ENCODE data around the gene LAMP2.
A peak's percentile ranks its signal among the peaks of the same experiment; 100 is the strongest.
"Not testable (repeated sequence)": the region's sequence is repeated elsewhere in the genome, so short reads cannot be mapped to it uniquely, and the experiment has no call there.

LAMP2 gene

DNA sequence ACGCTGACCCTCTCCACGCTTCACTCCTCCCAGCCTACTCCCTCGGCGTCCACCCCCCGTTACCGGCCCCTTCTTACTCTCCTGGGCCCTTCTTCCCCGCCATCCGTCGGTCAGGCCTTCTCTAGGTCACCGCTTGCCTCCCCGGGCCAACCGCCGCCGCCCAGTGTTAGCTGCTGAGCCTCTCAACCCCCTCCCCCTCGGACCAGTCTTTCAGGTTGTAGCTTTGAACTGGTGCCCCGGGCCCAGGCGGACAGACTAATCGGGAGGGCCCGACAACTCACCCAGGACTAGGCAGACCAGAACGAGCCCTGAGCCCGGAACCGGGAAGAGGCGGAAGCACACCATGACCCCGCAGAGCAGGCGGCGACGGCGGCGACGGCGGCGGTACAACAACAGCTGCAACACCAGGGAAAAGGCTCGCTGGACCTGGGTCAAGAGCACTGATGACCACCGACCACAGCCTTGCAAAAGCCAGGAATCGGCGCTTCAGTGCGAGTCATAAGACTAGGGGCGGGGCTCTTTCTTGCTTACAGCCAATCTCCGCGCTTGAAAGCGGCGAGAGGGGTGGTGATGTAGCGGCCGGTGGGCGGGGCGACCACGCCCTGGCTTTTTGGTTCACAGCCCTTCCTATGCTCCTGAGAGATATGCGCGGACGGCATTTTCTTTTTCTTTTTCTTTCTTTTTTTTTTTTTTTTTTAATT lies at the start of gene LAMP2:
LAMP2 (minus strand) TSS at position 472 of the 701 bp plus-strand sequence; CDS start at position 345, 127 bp downstream.
- peak; percentile 92 for DNase-seq

DNA sequence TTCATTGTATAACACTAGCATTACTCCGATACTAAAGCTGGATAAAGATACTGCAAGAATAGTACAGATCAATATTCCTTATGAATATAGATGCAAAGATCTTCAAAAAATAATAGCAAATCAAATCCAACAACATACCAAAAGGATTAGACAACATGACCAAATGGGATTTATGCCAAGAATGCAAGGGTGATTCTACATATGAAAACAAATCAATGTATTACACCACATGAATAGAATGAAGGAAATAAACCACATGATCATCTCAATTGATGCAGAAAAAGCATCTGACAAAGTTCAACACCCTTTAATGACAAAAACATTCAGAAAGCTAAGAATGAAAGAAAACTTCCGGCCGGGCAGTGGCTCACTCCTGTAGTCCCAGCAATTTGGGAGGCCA lies 48.8 kb upstream of the LAMP2 start:
- DNase-seq: no peak

DNA sequence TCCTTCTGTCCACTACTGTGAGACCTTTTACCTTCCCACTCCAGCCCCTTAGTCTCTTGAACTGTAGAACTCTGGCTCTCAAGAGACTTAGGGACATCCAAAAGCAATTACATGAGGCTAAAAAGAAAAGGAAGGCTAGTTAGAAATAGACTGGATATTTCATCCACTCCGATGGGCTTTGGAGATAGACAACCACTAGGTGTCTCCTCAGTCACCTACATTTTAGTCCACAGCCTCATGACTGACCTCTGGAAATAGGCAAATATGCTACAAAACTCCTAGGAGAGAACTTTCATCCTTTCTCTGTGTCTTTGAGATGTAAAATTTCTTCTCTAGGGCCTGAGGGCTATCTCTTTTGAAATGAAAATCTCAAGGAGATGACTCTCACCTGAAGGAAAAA lies 45.1 kb upstream of the LAMP2 start:
- DNase-seq: peak; percentile 32

DNA sequence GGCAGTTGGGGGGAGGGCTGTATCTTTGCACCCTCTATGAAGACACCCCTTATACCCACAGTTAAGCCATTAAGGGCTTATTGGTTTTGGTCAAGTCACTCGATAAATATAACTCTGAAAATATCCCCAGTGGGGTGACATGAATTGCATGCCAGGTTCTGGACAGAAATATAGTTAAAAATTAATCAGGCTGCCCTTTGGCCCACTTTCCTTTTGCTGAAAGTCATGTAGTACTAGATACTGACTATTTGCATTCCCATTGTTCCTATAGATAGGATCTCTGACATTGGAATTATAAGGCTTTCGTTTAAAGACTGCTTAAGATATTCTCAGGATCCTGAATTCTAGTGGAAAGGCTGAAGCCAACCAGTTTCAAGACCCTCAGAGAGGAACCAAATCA lies 43.5 kb upstream of the LAMP2 start:
- DNase-seq: no peak

- no peak for DNase-seq
Measured at GRCh38 chrX:120512222-120512621, 43.1 kb upstream of the LAMP2 start.

GRCh38 chrX:120504569-120504968 lies 35.5 kb upstream of the LAMP2 start:
- no peak for DNase-seq

GRCh38 chrX:120499301-120500072 lies 30.4 kb upstream of the LAMP2 start:
- DNase-seq: no peak

DNA sequence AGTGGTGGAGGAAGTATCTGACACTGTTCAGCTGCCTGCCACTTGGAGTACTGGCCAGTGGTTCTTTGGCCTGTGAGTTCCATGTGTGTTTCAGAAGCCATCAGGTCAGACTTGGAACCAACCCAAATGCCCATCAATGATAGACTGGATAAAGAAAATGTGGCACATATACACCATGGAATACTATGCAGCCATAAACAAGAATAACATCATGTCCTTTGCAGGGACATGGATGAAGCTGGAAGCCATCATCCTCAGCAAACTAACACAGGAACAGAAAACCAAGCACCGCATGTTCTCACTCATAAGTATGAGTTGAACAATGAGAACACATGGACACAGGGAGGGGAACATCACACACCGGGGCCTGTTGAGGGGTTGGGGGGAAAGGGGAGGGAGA lies 21.0 kb upstream of the LAMP2 start:
- DNase-seq: not testable (repeated sequence)

GRCh38 chrX:120486786-120487185 lies 17.7 kb upstream of the LAMP2 start:
- DNase-seq: no peak

DNA sequence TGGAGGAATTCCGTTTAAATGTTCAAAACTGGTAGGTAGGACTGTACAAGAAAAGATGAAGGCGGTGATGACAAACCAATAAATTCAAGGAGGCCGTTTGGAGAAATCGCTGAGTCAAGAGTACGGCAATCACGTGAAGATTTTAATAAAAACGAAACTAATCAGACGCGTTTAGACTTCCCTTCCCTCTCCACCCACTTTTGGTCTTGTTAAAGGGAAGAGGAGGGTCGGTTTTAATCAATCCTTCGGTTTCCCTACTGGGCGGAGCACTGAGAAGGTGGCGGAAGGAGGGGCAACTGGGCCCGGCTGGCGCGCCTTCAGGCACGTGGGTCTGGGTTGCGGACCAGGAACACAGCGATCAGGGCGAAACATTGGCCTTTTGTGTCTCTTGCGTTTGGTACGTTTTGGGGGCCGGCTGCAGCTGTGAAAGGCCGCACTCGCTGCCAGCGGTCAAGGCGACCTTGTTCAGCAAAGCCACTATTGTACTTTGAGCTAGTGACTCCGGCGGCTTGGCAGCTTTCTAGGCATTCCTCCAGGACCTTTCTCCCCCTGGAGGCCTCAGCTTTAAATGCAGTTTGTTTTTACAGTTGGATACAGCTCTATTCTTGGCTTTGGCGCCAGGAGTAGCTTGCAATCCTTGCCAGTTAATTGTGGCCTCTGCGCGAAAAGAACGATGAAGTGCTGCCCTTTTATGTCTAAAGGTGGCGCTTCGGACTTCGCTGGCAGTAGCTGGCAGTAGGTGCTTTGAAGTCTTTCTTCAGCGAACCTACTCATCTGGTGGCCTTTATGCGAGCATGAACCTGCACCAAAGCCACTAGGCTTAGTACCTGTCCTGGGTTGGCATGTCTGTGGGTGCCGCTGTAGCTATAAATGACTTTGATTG lies 16.8 kb upstream of the LAMP2 start:
- DNase-seq: peak; percentile 86

DNA sequence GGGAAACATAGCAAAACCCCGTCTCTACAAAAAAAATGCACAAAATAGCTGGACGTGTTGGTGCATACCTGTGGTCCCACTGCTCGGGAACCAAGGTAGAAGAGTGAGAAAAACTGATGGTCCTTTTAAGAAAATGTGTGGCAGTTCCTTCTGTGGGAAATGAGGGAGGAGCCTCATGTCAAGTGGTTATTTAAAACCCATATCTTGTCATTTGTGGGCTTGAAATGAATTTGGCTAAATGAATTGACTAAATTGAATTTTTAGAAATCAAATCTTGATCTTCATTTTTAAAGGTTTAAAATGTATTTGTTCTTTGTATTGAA lies 16.2 kb upstream of the LAMP2 start:
- DNase-seq: no peak

GRCh38 chrX:120477453-120477852 lies 8.4 kb upstream of the LAMP2 start:
- DNase-seq: no peak

GRCh38 chrX:120476714-120477113 lies 7.6 kb upstream of the LAMP2 start:
- DNase-seq: no peak

GRCh38 chrX:120475447-120475846 lies 6.4 kb upstream of the LAMP2 start:
- DNase-seq: peak; percentile 30

DNA sequence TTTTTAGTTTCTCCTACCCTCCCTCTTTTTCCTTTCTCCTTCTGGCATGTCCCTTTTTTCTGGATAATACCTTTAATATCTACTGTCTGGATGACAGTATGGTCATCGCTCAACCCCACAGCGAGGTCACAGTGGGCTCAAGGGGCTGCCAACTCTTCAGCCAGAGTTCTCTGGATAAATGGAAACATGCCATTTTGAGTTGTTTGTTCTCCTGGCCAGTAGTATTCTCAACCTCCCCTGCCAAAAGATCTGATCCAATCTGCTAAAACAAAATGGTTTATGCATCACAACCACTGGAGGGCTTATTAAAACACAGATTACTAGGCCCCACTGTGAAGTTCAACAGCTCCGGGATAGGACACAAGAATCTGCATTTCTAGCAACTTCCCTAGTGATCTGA lies 5.0 kb upstream of the LAMP2 start:
- DNase-seq: no peak

DNA sequence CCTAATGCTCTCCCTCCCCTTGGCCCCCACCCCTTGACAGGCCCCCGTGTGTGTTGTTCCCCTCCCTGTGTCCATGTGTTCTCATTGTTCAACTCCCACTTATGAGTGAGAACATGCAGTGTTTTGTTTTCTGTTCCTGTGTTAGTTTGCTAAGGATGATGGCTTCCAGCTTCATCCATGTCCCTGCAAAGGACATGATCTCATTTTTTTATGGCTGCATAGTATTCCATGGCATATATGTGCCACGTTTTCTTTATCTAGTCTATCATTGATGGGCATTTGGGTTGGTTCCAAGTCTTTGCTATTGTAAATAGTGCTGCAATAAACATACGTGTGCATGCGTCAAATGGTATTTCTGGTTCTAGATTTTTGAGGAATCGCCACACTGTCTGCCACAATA lies 561 bp upstream of the LAMP2 start:
- not testable (repeated sequence) for DNase-seq

DNA sequence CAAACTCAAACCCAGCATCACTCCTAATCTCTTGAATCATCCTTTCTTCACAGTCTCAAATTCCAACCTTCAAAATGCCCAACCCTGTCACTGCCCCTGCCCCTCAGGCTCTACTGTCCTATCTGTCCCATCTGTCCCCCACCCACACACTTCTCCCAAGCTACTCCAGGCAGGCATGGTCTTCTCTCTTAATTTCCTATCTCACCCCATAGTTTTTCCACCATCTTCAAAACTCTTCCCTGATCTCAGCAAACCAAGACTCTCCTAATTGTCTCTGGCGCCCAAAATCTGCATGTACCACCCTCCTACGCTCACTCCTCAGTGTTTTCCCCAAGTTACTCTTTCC lies 644 bp downstream of the LAMP2 start:
- no peak for DNase-seq

DNA sequence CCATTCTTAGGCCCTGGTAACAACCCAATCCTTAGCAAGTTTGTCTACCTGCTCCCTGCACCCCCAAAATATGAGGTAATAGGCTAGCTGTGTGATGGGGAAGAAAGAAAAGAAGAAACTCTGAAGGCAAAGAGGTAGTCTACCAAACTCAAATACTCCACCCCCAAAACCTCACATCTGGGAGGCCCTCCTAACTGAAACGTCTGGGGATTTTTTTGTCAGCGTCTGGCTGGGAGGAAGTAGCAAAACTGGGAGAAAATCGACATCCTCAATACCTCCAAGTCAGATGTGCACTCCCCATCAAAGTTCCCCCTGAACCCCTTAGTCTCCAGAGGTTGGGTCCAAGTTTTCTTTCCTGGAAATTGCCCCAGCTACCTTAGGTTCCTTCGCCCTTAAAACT lies 1.0 kb downstream of the LAMP2 start:
- no peak for DNase-seq

DNA sequence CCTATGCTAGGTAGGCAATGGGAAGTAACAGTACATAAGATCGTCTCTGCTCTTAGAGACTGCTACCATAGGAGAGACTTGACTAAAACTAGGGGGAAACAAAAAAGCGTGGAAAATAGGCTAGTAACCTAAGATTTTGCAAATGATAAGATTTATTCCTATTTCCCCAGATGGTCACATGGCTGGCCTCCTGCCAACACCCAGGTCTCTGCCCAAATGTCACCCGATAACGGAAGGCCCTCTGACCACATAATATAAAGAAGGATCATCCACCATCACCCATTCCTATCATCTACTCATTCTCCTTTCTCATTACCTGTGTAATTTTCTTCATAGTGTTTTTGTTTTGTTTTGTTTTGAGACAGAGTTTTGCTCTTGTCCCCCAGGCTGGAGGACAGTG lies 4.7 kb downstream of the LAMP2 start:
- no peak for DNase-seq

GRCh38 chrX:120463241-120463640 lies 5.9 kb downstream of the LAMP2 start:
- no peak for DNase-seq

GRCh38 chrX:120462370-120462769 lies 6.7 kb downstream of the LAMP2 start:
- DNase-seq: no peak

GRCh38 chrX:120459309-120459708 lies 9.8 kb downstream of the LAMP2 start:
- no peak for DNase-seq

- DNase-seq: peak; percentile 26
Measured at GRCh38 chrX:120457766-120458180, 11.3 kb downstream of the LAMP2 start.

DNA sequence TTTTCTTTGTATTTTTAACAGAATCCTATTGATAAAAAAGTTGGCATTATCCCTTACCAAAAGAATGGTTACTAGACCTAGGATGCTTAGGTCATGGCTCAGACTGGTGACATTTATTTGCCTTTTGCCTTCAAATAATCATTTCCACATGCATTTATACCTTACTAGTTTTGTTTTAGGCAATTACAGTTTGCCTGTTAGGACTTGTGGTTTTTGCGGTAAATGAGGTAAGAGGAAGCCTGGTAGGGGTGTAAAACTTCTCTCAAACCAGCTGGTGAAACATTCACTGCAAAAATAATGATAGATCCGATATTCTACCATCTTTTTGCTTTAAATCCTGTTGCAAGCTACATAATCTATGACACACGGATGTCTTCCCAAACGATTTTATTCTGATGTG lies 12.1 kb downstream of the LAMP2 start:
- peak; percentile 65 for DNase-seq

Measured in RPMI8226 (cell line).